Omental fat pad (tissue), 4 donors: ENCODE measurements around the gene APOA1. TPM values are rescaled to one million over a fixed set of nuclear protein-coding genes. Genes with fewer than 3 reads are reported as not detected.

Experiments
- ATAC-seq: fragments of 150-250 bp; one replicate; pipeline ENCODE4 v1.9.1; 2016; ENCODE audit warnings: mild to moderate bottlenecking, moderate library complexity; ENCODE audit not compliant: low FRiP score
- DNase-seq: peaks from one replicate; pipeline ENCODE4 v3.0.0-alpha.2; 2019; ENCODE audit warnings: low spot score
- total RNA-seq, 4 donors: library from RNA; depleted of rRNA; stranded (reverse); fragments of >200 nt; gene quantifications; one replicate each; pipeline ENCODE4 v1.1.0, GENCODE V29; 2016
- TF ChIP-seq, protein P1 (sequence below), 3 donors: fragments of 450-650 bp; IDR thresholded peaks; one replicate each; pipeline ENCODE4 v1.5.1; 2016 to 2017; ENCODE audit warnings: antibody characterized with exemption in 3 of 3, mild to moderate bottlenecking in 3 of 3, moderate library complexity in 2 of 3

APOA1 gene
- total RNA-seq, 4 donors from 2014 or later, result 1.0 to 1.1 TPM; not detected in 2

DNA sequence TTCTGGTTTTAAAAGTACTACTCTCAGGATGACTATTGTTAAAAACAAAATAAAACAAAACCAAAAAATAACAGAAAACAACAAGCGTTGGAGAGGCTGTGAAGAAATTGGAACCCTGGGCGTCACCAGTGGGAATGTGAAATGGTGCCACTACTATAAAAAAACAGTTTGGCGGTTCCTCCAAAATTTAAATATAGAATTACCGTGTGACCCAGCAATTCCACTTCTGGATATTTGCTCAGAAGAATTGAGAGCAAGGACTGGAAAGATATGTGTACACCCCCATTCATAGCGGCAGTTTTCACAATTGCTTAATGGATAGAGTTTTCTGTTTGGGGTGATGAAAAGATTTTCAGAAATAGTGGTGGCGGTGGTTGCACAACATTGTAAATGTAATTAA lies 22.9 kb downstream of the APOA1 start:
- TF ChIP-seq, protein P1, sequence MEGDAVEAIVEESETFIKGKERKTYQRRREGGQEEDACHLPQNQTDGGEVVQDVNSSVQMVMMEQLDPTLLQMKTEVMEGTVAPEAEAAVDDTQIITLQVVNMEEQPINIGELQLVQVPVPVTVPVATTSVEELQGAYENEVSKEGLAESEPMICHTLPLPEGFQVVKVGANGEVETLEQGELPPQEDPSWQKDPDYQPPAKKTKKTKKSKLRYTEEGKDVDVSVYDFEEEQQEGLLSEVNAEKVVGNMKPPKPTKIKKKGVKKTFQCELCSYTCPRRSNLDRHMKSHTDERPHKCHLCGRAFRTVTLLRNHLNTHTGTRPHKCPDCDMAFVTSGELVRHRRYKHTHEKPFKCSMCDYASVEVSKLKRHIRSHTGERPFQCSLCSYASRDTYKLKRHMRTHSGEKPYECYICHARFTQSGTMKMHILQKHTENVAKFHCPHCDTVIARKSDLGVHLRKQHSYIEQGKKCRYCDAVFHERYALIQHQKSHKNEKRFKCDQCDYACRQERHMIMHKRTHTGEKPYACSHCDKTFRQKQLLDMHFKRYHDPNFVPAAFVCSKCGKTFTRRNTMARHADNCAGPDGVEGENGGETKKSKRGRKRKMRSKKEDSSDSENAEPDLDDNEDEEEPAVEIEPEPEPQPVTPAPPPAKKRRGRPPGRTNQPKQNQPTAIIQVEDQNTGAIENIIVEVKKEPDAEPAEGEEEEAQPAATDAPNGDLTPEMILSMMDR (IDR thresholded peaks at IDR 0.05), result no peak
- DNase-seq (no peak), ATAC-seq (no peak)

DNA sequence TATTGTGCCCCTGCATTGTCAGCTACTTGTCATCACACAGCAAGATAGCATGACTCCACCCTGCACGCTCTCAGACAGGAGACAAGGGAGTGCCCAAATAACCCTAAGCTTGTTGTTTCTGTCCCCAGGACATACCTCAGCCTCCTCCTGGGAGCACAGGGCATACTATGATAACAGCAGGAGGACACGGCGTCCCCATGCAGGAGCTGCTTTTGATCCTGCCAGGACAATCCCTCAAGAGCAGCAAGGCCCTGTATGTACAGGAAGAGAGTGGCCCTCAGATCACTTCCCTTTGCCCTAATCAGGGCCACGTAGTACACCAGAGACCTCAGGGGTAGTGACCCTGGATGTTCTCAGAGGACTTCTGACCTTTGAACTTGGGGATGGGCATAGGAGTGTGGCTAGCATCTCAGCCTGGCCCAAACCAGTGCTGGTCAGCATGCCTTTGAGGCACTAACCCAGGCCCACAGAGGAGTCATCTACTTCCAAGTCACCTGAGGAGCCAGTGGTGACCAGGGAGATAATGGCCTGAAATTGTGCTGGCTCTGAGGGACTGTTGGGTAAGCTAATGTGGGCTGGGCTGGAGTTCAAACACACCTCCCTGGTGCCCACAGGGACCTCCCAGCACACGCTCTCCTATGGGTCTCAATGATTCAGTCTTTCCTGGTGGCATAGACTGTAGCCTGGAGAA lies 23.5 kb downstream of the APOA1 start:
- ATAC-seq, result no peak
- DNase-seq, result no peak
- TF ChIP-seq, protein P1 (IDR thresholded peaks at IDR 0.05), result no peak

DNA sequence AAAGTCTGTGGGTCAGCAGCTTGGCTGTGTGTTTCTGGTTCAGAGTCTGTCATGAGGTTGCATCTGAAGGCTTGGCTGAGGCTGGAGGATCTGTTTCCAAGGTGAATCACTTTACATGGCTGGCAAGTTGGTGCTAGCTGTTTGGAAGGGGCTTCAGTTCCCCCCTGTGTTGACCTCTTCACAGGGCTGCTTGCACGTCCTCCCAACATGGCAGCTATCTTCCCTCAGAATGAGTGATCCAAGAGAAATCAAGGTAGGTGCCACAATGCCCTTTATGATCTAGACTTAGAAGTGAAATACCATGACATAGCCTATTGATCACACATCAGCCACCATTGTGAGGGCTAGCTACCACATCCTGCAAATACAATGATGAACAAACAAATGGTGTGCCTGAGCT lies 24.3 kb downstream of the APOA1 start:
- TF ChIP-seq, protein P1 (IDR thresholded peaks at IDR 0.05), result no peak
- DNase-seq, result no peak
- ATAC-seq, result no peak

DNA sequence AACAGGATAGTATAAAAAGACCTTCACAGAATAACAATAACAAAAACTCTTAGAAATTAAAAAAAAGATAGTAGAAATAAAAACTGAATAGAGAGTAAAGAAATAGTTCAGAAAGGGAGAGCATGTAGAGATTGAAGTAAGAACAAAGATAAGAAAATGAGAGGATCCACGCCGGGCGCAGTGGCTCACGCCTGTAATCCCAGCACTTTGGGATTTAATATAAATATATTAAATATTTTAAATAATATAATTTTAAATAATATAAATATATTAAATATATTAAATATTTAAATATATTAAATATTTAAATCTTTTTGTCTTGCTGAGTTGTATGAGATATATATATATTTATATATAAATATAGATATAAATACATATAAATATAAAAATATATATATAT lies 25.3 kb downstream of the APOA1 start:
- TF ChIP-seq, protein P1 (IDR thresholded peaks at IDR 0.05), result no peak
- ATAC-seq (no peak), DNase-seq (no peak)

DNA sequence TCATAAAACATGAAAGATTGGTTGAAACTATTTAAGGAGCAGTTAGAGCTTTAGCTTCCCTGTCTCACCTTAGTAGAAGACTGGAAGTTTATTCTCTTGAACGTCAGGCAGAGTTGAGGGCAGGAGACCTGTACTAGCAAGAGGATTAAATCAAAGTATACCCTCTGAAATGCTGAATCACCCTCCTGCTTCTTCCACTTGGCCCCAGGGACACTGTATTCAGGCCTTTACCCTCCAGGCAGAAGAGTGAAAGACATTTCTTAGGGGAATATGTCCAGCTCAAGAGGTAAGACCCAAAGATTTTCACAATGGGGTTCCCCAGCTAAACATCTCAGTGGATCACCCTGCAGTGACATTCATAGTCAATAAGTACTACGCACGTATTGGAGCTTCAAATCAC lies 26.2 kb downstream of the APOA1 start:
- TF ChIP-seq, protein P1 (IDR thresholded peaks at IDR 0.05), result no peak
- ATAC-seq (no peak), DNase-seq (no peak)

DNA sequence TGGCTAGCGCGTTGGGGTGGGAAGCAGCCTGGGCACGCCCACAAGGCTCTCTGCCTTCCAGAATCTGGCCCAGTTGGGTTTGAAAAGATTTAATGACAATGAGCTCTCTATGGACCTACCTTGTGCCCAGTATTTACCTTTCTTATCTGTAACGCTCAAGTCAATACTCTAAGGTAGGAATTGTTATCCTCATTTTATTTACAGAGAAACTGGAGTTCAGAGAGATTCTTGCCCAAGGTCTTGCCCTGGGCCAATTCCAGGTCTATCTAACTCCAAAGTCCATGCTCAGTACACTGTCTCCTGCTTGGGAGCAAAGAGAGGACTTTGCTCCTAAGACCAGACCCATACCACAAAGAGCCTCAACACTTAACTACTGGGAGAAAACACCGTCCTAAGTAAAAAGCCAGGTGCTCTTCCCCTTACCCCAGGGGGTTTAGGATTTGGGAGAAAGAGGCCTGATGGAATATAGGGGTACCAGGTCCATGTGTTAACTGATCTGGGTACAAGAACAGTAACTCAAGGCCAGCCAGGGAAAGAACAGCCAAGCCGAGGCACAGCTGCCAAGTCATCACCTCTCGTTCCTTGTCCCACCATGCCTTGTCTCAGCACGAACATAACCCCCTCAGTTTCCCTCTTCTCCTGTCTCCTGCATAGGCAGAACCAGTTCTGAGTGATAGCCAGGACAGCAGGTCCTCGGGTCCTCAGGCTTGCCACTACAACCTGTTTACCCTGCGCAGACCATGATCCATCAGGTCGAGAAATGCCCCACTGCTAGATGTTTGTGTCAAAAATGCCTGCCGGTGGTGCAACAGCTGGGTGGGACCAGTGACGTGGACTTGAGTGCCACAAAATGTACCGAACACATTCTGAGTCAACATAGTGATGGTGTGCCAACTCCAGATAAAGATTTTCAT lies 28.9 kb downstream of the APOA1 start:
- ATAC-seq (no peak), DNase-seq (no peak)
- TF ChIP-seq, protein P1 (IDR thresholded peaks at IDR 0.05), result no peak
